GM19463 (cell line): ENCODE data around the gene STEAP2.
"Not testable (repeated sequence)": the region's sequence is repeated elsewhere in the genome, so short reads cannot be mapped to it uniquely, and the experiment has no call there.

Experiments used
- ATAC-seq: cut with Tn5 transposase; IDR thresholded peaks from one replicate; pipeline ENCODE4 v1.9.1; 2021; ENCODE audit warnings: mild to moderate bottlenecking, moderate library complexity; ENCODE audit not compliant: unreplicated experiment

Gene STEAP2

GRCh38 chr7:90232430-90232829 is 20.9 kb downstream of the STEAP2 start:
- no peak for ATAC-seq

- ATAC-seq, result no peak
Observed at GRCh38 chr7:90233569-90233968, 22.0 kb downstream of the STEAP2 start.

- ATAC-seq, result no peak
Observed at GRCh38 chr7:90236721-90237289, 25.3 kb downstream of the STEAP2 start.

GRCh38 chr7:90238022-90238421 is 26.5 kb downstream of the STEAP2 start:
- no peak for ATAC-seq

GRCh38 chr7:90238583-90238982 is 27.0 kb downstream of the STEAP2 start:
- peak; percentile 23 for ATAC-seq

DNA sequence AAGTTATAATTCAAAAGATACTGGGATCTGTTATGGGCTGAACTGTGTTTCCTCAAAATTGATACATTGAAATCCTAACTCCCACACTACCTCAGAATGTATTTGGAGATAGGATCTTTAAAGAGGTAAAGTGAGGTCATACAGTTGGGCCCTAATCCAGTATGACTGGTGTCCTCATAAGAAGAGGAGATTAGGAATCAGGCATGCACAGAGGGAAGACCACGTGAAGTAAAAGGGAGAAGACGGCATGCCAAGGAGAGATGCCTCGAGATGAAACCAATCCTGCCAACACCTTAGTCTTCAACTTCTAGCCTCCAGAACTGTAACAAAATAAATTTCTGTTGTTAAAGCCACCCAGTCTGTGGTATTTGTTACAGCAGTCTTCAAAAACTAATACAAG is 27.5 kb downstream of the STEAP2 start:
- ATAC-seq, result no peak

DNA sequence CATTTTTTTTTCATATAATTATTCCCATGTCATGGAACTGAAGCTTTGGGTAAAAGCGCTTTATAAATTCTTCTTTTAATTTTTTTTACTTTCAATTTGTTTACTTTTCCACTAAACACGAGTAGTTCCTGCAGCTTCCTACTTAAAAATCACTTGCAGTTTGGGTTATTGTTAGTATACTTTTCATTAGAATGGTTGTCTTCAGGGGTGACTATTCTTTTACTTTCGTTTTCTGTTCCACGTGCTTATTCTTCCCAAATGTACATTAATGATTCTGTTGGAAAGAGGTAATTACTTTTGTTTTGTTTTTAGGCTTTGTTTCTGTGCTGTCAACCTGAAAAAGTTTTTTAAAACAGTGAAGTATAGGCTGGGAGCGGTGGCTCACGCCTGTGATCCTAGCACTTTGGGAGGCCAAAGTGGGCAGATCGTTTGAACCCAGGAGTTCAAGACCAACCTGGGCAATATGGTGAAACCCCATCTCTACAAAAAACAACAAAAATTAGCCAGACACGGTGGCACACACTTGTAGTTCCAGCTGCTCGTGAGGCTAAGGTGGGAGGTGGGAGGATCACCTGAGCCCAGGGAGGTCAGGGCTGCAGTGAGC is 28.2 kb downstream of the STEAP2 start:
- no peak for ATAC-seq

GRCh38 chr7:90242369-90243168 is 31.0 kb downstream of the STEAP2 start:
- ATAC-seq, result peak; percentile 76

- no peak for ATAC-seq
Observed at GRCh38 chr7:90243556-90243955, 32.0 kb downstream of the STEAP2 start.

- ATAC-seq, result no peak
Observed at GRCh38 chr7:90244565-90244908, 33.0 kb downstream of the STEAP2 start.

GRCh38 chr7:90244909-90245851 is 33.6 kb downstream of the STEAP2 start, which contains the start of gene CFAP69:
Gene CFAP69 (plus strand): TSS chr7:90245174. CDS start chr7:90245425, 251 bp downstream.
- ATAC-seq, result peak; percentile 57

GRCh38 chr7:90246171-90246570 is 34.6 kb downstream of the STEAP2 start:
- ATAC-seq, result no peak

- no peak for ATAC-seq
Observed at GRCh38 chr7:90248706-90249105, 37.2 kb downstream of the STEAP2 start.

GRCh38 chr7:90250601-90251303 is 39.2 kb downstream of the STEAP2 start:
- ATAC-seq, result no peak

DNA sequence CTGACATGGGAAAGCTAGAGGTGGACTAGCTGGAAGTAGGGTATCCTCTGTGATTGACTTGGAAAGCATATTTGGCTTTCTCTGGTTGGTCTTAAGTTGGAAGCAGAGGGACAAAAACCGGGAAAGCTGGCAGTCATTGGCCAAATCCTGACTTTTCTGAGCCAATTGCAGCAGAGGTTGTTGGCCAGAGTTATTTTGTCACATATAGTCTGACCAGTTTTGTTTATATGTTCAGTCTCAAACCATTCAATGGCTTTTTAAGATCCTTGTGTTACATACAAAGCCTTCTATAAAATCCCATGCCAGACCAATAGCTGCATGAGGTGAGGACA is 39.7 kb downstream of the STEAP2 start:
- ATAC-seq, result no peak

GRCh38 chr7:90256011-90256410 is 44.5 kb downstream of the STEAP2 start:
- not testable (repeated sequence) for ATAC-seq

GRCh38 chr7:90256778-90257177 is 45.2 kb downstream of the STEAP2 start:
- ATAC-seq, result no peak

DNA sequence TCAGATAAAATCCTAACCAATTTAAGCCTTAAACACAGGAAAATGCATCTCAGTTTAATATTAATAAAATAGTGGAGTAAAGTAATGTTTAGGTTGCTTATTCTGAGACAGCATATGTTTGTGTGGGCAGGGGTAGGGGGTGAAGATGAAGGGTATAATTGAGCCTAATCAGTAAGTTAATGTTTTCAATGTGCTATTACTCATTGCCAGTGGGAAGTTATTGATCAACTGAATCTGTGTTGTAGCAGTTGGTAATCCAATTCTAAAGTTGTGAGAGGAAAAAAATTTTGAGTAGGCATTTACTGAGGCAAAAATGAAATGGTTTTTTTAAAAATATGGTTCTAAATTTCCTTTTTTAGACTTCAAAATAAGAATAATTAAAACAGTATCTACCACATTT is 49.9 kb downstream of the STEAP2 start:
- ATAC-seq, result no peak

- peak; percentile 77 for ATAC-seq
Observed at GRCh38 chr7:90262438-90262837, 50.9 kb downstream of the STEAP2 start.

GRCh38 chr7:90266808-90267207 is 55.3 kb downstream of the STEAP2 start:
- no peak for ATAC-seq
